HG03108 (cell line): ENCODE measurements around the gene PLEKHM3.
"Not testable (repeated sequence)": the region's sequence is repeated elsewhere in the genome, so short reads cannot be mapped to it uniquely, and the experiment has no call there.

Experiments
- ATAC-seq: cut with Tn5 transposase; IDR thresholded peaks from one replicate; pipeline ENCODE4 v1.9.1; 2021; ENCODE audit warnings: moderate library complexity; ENCODE audit not compliant: unreplicated experiment

The PLEKHM3 gene

DNA sequence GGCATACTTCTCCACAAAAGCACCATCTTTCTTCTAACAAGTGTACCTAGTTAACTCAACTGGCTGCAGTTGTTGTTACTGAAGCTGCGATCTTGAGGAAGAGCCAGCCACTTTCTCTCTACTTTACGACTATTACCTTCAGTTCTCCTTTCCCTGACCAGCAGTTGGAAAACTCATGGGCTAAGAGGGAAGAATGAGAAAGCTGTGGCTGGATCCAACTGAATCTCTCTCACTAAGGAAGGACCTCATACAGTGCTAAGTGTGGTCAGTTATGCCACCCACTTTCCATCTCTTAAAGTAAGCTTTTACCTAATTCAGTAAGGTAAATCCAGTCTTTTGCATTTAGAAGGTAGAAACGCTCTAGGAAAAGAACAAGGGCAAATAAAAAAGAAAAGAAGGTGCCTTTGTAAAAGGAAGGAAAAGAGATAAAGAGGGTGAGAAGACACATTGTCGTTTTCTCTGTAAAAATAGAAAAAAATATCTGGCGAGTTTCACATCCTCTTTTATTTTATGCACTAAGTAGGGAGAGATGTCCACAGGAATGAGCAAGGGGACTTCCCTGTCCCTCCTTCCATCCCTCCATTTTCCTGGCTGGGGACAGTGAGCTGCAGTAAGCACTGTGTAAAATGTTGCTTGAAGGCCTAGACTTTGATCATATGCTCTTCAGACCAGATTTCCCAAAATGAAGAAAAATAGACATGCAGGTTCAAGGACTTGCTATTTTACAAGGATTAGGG lies 73.4 kb downstream of the PLEKHM3 start:
- no peak for ATAC-seq

DNA sequence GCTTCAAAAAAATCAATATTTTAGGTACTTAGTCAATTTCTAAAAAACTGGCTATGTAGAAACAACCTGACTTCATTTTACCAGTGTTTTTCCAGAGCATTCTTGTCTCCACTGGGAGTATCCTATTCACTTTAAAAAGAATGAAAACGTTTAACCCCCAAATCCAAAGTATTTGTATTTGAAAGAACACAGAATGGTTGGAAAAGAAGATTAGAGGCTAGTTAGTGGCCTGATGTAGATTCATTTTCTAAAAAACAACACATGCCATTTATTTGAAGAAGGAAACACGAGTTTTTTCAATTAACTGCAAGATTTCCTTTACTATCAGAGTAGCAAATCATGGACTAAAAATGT lies 74.6 kb downstream of the PLEKHM3 start:
- ATAC-seq: no peak

- ATAC-seq: no peak
Observed at GRCh38 chr2:207950063-207950760, 75.1 kb downstream of the PLEKHM3 start.

DNA sequence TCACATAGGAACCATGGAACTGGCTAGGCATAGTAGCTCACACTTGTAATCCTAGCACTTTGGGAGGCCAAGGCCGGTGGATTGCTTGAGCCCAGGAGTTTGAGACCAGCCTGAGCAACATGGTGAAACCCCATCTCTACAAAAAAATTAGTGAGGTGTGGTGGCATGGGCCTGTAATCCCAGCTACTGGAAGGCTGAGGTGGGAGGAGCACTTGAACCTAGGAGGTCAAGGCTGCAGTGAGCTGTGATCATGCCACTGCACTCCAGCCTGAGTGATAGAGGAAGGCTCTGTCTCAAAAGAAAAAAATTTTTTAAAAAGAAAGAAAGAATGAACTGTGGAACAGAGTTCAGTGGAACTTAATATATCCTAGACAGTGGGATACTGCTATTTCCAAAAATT lies 76.1 kb downstream of the PLEKHM3 start:
- ATAC-seq: not testable (repeated sequence)

- no peak for ATAC-seq
Observed at GRCh38 chr2:207944979-207945600, 80.2 kb downstream of the PLEKHM3 start.

DNA sequence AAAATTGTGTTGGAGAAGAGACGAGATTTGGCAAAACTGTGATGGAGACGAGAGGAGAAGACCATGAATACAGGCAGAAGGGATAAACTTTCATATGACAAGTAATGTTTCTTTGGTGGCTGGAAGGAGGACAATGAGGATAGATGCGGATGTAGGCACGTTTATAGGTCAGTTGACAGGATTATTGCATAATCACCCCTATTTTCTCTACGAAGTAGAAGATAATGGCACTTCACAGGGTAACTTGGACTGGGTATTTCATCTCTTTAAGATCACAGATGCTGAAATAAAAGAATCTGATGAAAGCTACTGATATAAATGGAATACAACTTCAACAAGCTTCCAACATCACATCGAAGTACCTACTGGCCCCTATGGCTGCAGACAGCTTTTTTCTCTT lies 81.0 kb downstream of the PLEKHM3 start:
- ATAC-seq: no peak

- no peak for ATAC-seq
Observed at GRCh38 chr2:207939342-207940108, 85.8 kb downstream of the PLEKHM3 start.

- ATAC-seq: no peak
Observed at GRCh38 chr2:207938886-207939285, 86.4 kb downstream of the PLEKHM3 start.

DNA sequence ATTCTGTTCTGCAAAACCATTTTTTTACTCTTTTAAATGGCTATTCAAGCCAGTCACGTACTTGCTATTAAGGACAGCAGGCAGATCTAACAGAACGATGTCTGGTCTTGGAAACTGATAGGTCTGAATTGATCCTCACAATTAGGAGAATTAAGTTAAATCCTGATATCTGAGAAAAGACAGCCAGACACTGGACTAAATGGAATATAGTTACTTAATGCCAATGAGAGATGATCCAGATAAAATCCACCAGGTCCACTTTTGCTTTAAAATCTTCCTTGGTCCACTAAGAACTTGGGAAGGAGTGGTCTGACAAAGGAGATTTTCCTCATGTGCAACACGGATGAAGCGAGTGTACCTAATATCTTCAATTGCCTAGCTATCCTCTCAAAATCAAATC lies 86.9 kb downstream of the PLEKHM3 start:
- no peak for ATAC-seq

DNA sequence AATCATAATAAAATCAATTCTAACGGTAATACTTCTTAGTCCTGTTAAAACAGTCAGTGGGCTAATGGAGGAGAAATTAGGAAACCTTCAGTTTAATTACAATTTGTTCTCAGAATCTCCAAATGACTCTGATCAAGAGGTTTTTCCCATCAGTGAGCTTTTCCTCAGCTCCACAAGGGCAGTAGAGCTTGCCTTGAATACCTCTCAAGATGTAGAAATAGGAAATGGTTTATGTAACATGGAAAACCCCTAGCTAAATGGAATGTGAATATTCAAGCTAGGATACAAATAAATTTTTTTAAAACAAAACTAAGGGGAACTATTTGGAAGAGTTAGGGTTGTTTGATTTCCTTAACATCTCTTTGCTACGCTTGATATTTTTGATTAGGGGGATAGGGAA lies 87.5 kb downstream of the PLEKHM3 start:
- no peak for ATAC-seq

- no peak for ATAC-seq
Observed at GRCh38 chr2:207937253-207937652, 88.1 kb downstream of the PLEKHM3 start.

- ATAC-seq: no peak
Observed at GRCh38 chr2:207936380-207936779, 88.9 kb downstream of the PLEKHM3 start.

GRCh38 chr2:207935991-207936370 lies 89.3 kb downstream of the PLEKHM3 start:
- ATAC-seq: no peak

DNA sequence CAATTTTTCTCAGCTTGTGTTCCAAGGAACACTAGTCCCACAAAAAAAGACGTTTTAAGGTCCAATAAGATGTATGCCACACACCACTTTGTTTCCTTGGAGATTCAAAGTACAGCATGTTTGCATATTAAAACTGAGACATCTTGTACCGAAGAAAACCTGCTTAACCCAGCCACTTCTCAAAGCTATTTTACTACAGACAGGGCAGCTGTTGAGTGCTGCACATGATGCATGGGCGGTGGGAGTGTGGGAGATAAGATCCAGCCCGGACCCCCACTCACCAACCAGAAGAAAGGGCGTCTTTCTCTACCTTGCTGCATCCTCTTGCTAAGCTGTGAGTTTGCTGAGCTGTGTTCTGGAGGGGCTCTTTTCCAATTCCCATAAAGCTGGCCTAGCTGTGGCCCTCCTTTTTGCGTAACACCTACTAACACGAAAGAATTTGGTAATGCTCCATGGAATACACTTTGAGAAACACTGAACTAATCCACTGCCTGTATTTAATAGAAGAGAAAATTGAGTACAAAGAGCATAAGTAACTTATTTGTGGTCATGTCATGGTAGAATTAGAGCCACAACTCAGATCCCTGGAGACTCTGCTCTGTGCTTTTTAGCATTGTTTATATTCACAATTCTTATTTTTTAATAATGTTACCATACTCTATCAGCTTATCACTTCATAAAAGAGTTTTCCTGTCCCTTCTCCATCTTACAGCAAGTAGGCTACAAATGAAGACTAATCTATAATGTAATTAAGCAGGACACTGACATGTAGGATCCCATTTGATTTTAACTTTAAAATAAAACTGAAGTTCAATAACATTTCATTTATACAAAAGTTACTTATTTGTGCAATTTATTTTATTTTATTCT lies 90.0 kb downstream of the PLEKHM3 start:
- ATAC-seq: no peak

DNA sequence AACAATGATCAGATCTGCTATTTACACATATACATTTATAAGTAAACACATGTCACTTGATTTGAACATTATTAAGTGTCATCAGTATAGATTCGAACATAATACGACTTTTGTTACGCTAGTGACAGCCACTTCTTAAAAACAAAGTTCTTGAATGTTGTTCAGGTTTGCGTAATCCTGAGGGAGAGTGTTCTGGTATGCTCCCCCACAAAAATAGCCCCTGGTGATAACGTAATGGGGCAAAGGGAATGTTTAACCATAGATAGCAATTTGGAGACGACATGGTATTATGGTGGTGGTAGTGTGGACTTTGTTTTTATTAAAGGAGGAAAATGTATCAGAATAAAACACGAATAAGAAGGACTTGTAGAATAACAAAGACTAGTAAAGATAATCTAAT lies 90.6 kb downstream of the PLEKHM3 start:
- ATAC-seq: no peak

DNA sequence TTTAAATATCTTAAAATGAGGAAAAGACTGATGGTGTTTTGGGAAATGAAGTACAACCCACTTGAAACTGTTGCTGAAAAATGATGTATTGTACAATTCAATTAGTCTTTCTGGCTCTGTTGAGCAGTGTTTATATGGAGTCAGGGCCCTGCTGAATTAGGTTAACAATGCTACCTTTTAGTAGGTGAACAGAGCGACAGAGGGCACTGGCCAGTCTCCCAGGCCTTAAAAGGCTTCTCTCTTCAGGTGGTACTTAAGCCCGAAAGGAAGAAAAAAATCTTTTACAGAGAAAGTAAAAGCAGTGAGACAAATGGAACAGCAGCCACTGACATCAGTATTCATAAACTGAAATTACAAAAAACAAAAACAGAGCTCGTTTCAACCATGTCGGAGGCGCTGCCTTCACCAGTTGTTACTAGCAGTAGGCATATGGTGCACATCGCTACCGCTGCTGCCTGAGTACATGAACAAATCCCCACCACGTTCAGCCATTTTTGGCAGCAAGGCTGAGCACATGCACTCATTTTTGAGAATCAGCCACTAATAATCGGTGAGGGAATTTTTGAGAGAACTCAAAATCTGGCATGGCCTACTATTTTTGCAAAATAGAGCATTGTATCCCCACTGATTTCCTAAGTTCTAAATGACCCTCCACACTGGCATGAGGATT lies 91.8 kb downstream of the PLEKHM3 start:
- ATAC-seq: no peak

GRCh38 chr2:207932106-207932505 lies 93.2 kb downstream of the PLEKHM3 start:
- no peak for ATAC-seq

- no peak for ATAC-seq
Observed at GRCh38 chr2:207930747-207931146, 94.6 kb downstream of the PLEKHM3 start.

DNA sequence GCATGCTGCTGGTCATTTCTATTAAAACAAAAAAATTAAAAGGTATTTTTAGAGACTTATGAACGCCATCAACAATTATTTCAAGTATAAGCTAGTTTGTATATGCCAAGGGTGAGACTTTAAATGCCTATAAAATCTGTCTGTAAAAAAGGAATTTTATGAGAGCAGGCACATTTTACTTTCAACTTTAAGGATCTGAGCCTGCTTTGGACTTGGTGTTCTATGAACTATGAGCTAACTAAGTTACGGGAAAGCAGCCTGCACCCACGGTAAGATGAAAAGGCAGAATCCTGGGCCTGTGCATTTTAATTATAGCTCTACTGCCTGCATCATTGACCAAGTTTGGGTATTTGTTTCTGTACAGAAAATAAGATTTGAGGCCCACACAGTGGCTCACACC lies 95.4 kb downstream of the PLEKHM3 start:
- no peak for ATAC-seq

GRCh38 chr2:207928079-207928478 lies 97.2 kb downstream of the PLEKHM3 start:
- no peak for ATAC-seq
